ENCODE data around the gene PARP4.
"Not testable (repeated sequence)": the region's sequence is repeated elsewhere in the genome, so short reads cannot be mapped to it uniquely, and the experiment has no call there.

The PARP4 gene

DNA sequence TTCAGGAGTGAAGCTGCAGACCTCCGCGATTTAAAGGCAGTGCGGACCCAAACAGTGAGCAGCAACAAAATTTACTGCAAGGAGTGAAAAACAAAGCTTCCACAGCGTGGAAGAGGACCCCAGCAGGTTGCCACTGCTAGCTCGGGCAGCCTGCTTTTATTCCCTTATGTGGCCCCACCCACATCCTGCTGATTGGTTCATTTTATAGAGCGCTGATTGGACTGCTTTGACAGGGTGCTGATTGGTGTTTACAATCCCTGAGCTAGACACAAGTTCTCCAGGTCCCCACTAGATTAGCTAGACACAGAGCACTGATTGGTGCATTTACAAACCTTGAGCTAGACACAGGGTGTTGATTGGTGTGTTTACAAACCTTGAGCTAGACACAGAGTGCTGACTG is 6.3 kb downstream of the PARP4 start:
- not testable (repeated sequence) for H3K4me3 ChIP-seq (ENCODE audit: low read depth, low read length)

DNA sequence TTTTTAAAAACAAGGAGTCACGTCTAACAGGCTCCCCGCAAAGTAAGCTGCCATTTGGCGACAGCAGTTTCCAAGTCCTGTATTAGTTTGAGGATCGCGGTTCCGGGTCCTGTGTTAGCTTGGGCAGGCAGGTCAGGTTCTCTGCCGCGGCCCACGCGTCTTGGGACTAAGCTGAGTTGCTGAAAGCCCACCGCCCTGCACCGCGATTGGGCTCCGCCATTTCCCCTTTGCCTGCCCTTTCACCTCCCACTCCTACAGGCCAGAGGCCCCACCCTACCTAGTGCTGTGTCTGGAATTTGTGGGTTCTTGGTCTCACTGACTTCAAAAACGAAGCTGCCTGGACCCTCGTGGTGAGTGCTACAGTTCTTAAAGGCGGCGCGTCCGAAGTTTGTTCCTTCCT is 6.8 kb downstream of the PARP4 start:
- H3K4me3 ChIP-seq (ENCODE audit: low read depth, low read length) = no peak overlapping the region

DNA sequence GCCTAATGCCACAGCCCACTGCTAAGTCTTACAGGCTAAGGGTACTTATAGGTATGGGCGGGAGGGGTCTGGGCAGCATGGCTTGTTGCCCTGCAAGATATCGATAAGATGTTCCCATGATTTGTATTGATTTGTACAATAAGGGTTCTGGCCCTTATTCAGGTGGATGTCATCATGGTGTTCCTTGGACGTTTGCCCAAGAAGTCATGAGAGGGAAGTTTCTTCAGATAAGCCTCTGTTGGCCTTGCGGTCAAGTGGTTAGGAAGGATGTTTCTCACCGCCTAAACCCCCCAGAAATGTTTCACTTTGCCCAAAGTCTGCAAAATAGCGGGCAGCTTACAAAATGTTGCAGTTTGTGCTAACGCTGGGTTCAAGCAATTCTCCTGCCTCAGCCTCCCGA is 7.3 kb downstream of the PARP4 start:
- no peak overlapping the region for H3K4me3 ChIP-seq (ENCODE audit: low read depth, low read length)

DNA sequence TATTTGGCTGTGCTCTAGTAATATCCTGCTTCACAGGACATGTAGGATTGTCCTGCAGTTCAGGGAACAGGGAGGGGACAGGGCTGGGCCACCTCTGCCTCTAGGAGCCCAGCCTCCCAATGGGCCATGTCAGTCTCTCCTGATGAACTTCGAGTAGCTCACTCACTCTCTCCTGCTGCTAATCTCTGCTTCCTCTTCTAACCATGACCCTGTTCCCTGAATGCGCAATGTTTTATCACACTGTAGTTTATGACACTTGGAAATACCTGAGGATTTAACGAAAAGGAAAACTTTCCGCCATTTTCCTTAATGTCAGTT is 9.2 kb downstream of the PARP4 start:
- H3K4me3 ChIP-seq (ENCODE audit: low read depth, low read length) = no peak overlapping the region

DNA sequence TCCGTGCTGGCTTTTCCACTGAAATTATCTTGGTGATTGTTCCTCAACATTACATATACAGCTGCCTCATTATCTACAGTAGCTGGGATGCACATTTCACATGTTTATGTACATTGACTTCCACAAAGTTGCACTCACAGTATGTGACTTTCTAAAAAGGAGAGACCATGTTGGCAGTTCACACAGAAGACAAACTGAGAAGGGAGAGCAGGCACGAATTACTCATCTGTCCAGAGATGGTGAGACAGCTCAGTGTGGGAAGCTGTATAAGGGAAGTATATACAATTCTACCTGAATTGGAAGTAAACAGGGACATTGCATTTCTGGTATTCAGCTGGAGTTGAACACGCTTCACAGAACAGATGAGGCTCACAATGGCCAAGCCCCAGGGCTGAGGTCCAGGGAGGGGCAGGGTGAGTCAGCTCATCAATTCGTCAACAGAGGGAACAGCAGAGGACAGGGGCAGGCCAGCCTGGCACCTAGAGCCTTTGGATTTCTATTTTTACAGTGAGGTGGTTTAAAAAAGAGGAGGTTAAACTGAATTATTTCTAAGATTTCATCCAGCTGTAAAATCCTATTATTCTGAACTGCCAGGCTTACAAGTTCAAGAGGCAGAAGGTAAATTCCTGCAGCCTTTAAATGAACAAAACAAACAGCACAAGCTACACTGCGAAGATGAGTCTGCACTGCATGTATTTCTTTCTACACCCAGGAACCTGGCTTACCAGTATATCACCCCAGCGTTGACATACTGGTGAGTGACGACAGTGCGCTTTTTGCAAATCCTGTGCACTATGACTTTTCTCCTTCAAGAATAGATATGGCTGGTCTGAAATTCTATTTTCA is 9.8 kb downstream of the PARP4 start:
- no peak overlapping the region for H3K4me3 ChIP-seq (ENCODE audit: low read depth, low read length)

DNA sequence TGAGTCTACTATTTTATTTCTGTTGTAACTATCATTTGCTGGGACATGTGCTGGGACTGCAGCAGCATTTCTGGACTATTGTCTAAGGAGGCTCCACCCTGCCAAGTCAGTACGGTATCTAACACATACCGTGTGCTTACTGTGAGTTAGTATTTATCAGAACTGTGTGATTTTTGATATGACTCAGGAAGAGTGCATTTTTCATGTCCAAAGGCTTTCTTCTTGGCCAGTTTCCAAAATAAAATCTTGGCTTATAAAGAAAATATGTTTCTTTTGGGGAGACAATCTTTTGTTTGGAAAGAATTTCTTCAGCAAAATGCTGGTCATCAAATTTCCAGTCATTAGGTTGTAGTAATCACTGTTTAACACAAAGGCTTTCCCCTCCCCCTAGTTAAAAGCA is 11.6 kb downstream of the PARP4 start:
- no peak overlapping the region for H3K4me3 ChIP-seq (ENCODE audit: low read depth, low read length)

DNA sequence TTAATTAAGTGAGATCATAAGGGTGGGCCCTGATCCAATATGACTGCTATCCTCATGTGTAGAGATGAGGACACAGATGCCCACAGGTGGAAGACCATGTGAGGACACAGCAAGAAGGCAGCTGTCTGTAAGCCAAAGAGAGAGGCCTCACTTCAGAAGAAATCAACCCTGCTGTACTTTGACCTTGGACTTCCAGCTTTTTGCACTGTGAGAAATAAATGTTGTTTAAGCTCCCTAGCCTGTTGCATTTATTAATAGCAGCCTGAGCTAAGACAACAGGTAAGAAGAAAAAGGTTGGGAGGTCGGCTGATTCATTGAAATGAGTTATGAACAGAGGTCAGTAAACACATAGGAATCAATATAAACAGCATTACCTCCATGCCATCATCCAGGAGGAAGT is 14.8 kb downstream of the PARP4 start:
- H3K4me3 ChIP-seq (ENCODE audit: low read depth, low read length) = no peak overlapping the region

DNA sequence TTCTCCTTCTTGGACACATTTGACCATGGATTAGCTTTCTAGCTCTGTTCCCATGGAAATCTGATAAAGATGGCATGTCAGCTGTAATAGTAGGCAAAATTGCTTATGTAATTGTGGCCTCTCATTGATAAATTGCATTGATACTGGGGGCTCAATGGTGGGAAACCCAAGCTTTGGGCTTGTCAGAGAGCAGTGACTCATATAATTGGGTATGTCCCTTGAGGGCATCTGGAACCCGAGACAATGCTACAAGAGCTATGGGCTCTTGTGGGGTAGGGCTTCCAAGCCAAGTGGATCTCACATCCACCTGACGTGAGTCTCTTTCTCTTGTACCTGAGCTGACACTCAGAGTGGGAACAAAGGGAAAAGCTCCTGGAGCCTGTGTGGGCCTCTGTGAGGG is 16.3 kb downstream of the PARP4 start:
- not testable (repeated sequence) for H3K4me3 ChIP-seq (ENCODE audit: low read depth, low read length)

DNA sequence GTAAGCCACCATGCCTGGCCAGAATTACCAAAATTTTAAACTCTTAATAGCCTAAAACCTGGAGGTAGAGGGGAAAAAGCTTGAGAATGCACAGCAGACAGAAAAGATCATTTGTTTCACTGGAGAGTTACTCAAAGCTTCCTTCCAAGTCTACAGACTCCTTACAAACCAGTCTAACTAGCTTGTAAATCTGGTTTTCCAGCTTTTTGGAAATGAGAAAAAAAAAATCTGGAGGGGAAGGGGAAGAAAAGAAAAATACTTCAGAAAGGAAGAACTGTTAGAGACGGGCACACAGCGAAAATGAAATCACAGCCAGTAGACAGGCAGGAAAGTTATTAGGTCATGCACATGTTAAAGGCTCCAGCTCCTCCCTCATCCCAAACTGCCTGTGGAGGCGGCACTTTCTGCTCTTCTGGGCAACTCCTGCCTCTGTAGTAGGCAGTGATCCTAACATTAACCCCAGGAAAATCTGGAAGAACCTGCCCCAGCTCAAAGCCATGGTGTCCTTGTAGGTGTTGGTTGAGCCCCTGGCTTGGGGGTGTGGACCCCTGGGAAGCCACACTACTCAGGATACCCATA is 17.3 kb downstream of the PARP4 start:
- no peak overlapping the region for H3K4me3 ChIP-seq (ENCODE audit: low read depth, low read length)

DNA sequence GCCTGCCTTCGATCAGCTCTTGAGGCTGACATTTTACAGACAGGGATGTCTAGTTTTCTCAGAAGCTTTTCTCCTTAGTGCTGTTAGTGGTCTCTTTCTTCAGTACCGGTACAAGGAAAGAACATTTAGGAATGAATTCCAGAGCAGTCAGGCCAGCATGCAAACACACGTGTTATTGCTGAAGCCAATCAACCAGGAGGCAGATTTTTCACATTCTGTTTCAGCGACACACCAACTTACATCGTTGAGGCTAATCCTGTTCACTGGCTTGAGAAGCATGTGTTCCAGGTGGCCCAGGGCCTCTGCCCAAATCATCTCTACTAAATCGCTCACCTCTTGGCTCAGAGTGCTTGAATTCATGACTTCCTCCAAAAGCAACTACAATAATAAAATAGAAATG is 19.2 kb downstream of the PARP4 start:
- H3K4me3 ChIP-seq (ENCODE audit: low read depth, low read length) = no peak overlapping the region

DNA sequence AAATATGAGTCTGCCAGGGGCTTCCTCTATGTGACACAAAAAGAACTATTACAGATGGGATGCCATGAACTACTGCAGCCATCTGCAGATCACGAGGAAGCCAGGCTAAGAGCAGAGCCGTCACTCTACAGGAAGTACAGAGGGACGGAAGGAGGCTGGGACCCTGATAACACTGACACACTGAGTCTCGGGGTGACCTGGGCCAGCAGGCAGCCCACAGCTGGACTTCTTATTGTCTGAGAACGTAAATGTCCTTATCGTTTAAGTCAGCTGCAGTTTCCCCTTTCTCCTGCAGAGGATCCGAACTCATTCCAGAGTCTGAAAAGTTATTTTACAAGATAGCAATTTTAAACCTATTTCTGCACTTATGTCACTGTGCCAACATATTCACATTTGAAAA is 20.7 kb downstream of the PARP4 start:
- no peak overlapping the region for H3K4me3 ChIP-seq (ENCODE audit: low read depth, low read length)

DNA sequence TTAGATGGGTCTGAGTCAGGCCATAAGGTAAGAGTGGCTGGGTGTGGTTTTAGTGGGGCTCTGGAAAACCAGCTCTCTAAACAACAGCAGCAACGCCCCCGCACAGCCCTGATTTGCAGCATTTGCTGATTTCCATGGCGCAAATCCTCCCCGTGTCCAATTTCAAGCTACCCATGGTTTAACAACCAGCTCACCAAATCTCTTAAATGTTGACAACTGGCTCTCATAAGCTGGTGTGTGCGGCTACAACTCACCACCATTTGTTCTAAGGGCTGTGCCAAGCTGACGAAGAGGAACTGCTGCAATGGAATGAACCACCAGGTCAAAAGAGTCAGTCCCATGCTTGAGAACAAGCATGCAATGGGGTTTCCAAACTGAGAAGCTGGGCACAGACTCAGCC is 22.9 kb downstream of the PARP4 start:
- no peak overlapping the region for H3K4me3 ChIP-seq (ENCODE audit: low read depth, low read length)

DNA sequence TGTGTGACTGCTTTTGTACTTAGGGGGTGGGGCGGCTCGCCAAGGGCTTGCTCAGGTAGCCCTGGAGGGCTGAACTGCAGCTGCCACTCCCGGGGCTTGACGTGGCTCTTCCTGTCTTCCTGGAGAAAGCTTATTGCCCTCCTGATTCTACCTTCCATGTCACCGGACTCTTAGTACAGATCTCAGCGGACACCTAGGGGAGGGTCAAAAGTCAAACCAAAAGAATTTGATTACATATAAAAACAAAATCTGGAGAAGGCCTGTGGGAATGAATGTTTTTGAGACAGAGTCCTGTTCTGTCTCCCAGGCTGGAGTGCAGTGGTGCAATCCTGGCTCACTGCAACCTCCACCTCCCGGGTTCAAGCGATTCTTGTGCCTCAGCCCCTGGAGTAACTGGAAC is 24.5 kb downstream of the PARP4 start:
- not testable (repeated sequence) for H3K4me3 ChIP-seq (ENCODE audit: low read depth, low read length)

DNA sequence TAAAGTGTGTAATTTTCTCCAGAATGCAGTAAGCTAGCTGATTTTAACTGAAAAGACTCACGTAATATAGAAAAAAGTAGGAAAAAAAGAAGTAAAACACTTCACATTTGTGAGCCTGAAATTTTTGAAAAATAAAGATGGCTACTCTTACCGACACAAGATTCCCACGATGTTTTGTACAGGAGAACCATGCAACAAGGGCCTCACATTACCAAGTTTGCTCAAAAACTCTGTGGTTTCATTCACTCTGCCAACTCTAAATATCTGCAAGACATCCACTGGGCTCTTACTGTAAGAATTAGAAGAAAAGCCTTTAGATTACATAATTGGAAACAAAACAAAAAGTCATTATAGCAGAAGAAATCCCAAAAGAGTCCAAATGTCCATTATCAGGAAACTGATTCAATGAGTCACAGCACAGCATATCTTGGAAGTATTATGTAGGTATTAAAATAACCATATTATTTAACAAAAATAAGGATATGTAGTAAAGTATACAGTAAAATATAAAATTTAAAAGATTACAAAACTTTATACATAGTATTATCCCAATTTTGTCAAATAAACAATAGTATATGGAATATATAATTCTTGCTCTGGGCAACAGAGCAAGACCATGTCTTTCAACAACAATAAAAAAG is 26.4 kb downstream of the PARP4 start:
- not testable (repeated sequence) for H3K4me3 ChIP-seq (ENCODE audit: low read depth, low read length)

DNA sequence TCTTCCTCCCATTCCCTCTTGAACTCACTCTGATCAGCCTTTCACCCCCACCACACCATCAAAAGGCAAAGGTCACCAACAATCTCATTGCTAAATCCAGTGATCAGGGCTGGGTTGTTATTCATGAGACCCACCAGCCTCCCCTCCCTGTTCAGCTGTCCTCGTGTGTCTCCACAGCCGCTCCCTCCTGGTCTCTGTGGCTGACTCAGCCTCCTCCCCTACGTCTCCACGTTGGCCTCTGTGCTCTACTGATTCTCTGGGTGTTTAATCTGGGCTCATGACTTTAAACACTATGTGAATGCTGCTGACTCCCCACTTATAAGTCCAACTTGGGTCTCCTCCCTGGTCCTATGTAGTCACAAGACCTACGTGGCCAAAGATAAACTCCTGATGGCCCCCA is 38.9 kb downstream of the PARP4 start:
- no peak overlapping the region for H3K4me3 ChIP-seq (ENCODE audit: low read depth, low read length)

DNA sequence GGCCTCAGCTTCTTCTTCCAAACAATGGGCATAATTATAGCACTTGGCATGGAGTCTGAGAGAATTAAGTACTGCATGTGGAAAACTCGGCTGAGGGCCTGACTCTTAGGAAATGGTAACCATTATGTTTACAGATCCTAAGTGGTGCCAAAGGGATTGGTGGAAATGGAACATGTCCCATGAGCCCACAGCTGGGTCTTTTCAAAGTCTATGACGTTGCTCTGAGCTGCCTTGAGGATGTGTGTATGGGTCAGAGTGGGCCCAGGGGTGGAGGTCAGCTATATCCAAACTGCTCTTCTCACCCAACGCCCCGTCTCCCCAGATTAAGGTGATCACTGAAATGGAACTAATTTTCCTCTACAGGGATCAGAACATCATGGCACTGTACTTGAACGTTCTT is 40.4 kb downstream of the PARP4 start:
- H3K4me3 ChIP-seq (ENCODE audit: low read depth, low read length) = not testable (repeated sequence)

DNA sequence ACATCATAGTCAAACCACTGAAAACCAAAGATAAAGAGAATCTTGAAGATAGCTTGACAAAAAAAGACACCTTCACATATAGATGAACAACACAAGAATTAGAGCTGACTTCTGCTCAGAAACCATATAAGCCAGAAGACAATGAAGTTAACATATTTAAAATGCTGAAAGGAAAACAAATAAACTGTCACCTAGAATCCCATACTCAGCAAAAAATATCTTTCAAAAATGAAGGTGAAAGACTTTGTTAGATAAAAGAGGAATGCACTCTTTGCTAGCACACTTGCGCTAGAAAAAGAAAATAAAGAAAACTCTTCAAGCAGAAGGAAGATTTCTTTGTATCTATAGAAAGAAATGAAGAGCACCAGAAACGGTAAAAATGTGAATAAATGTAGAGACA is 49.5 kb downstream of the PARP4 start:
- H3K4me3 ChIP-seq (ENCODE audit: low read depth, low read length) = no peak overlapping the region

DNA sequence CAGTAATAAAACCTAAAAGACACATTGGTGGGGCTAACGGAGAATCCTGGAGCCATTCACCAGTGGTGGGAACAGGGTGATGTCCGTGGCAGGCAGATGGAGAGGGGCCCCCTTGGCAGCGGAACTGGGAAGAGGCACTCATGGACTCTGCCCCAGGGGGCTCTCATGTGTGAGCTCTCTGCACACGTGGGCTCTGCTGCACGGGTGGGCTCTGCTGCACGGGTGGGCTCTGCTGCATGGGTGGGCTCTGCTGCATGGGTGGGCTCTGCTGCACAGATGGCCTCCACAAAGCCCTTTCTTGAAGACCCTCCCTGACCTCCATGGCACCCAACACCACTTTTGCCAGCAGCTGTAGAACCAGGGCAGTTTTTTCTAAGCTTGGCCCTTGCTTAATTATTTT is 52.3 kb downstream of the PARP4 start:
- no peak overlapping the region for H3K4me3 ChIP-seq (ENCODE audit: low read depth, low read length)

DNA sequence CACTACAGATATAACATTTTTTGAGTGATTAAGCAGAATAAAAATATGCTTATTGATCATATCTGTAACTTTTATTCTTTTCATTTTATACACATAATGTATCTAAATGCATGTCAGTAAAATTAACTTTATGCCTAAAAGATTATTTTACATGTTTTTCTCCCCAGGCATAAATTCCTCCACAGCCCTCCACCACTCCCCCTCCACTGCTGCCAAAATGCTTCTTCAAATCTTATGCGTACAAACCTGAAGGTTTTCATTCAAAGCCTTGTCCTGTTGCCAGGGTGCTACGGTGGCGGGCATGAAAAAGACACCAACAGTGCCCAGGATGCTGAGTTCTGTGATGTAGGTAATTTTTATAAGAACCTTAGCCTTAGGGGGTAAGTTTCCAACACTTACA is 52.9 kb downstream of the PARP4 start:
- H3K4me3 ChIP-seq (ENCODE audit: low read depth, low read length) = no peak overlapping the region

DNA sequence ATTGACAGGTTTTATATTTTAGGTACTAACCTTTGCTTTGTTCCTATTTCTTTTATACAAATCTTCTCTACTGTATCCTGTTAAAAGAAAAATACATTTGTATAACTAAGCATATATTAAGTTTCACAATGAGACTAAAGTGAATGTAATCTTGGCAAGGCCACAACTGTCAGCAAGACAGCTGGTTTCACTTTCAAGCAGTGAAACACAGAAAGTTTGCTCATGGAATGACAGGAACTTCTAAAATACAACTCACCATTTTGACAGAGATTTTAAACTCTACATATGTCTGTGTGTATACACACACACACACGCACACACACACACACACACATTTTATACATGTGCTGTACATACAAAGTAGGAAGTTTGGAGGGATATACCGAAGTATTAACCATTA is 53.3 kb downstream of the PARP4 start:
- no peak overlapping the region for H3K4me3 ChIP-seq (ENCODE audit: low read depth, low read length)

DNA sequence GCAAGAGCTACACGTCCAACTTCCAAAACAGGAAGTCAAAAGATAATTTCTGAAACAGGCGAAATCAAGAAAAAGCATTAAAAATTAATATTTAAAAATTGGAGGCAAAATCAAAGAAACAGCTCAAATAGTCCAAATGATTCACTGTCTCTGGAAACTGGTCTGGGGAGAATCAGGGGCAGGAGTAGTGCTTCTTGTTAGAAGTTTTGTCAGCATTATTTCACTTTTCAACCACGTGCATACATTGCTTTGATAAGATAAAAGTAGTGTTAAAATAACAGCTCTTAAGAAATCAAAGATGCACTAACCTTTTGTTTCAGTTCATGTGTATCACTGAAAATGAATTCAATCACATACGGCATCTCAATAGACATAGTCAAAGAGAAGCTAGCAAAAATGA is 53.8 kb downstream of the PARP4 start:
- H3K4me3 ChIP-seq (ENCODE audit: low read depth, low read length) = no peak overlapping the region

DNA sequence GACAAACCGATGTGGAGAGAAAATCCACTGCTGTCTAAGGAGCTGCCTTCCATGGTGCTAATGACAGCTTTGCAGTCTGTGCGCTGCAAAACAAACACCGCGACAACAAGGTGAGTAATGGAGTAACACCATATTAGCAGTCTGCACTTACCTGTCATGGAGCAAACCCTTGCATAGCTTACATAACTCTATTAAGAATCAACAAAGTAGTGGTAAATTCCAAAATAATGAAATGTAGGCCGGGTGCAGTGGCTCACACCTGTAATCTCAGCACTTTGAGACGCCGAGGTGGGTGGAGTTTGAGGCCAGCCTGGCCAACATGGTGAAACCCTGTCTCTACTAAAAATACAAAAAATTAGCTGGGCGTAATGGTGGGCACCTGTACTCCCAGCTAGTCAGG is 56.2 kb downstream of the PARP4 start:
- no peak overlapping the region for H3K4me3 ChIP-seq (ENCODE audit: low read depth, low read length)

DNA sequence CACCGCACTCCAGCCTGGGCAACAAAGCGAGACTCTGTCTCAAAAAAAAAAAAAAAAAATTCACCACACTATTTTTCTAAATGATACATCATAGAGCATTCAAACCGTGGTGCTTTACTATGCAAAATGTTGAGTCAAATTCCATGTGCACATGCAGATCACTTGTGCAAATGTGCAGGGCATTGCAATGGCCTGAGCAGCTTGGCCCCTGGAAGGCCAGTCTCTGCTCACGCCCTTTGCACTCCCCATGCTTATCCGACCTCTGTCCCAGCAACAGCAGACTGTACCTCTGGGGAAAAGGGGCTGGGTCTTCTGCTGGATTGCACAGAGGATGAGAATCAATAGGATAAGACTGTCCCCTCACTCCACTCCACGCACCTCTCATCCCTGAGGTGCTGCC is 58.5 kb downstream of the PARP4 start:
- no peak overlapping the region for H3K4me3 ChIP-seq (ENCODE audit: low read depth, low read length)

Measured in iPS-11a (cell line).